Activated CD4-positive, CD25-positive, alpha-beta regulatory T cell treated with anti-CD3 and anti-CD28 coated beads, Interleukin-2, amount 50 U/mL, for 24 hours (primary cell): Measurements from ENCODE around the gene KLB.

Experiments used
- ATAC-seq, 2 donors: fragments of 150-1000 bp; cut with Tn5 transposase; one replicate each; pipeline ENCODE4 v1.10.0; 2021; ENCODE audit warnings: mild to moderate bottlenecking in 1 of 2, moderate library complexity in 1 of 2

Gene KLB

GRCh38 chr4:39427520-39428114, 20.9 kb downstream of the KLB start:
- ATAC-seq = no peak

- ATAC-seq = no peak
These were observed 23.0 kb downstream of the KLB start for GRCh38 chr4:39429476-39430334.

- ATAC-seq = no peak
These were observed 27.3 kb downstream of the KLB start for GRCh38 chr4:39433878-39434492.

GRCh38 chr4:39435659-39436563, 29.2 kb downstream of the KLB start:
- ATAC-seq = no peak

- no peak for ATAC-seq
These were observed 34.9 kb downstream of the KLB start for GRCh38 chr4:39441593-39441992.

- peak; percentile 50 to 65 for ATAC-seq
These were observed 36.3 kb downstream of the KLB start for GRCh38 chr4:39442998-39443397.

- ATAC-seq = no peak
These were observed 39.7 kb downstream of the KLB start for GRCh38 chr4:39446483-39446841.

GRCh38 chr4:39446842-39447573, 40.3 kb downstream of the KLB start:
- ATAC-seq = peak; percentile 51 to 60

GRCh38 chr4:39450618-39451017, 43.9 kb downstream of the KLB start:
- ATAC-seq = no peak

GRCh38 chr4:39451423-39452023, 44.8 kb downstream of the KLB start:
- ATAC-seq = no peak

- ATAC-seq = no peak
These were observed 45.6 kb downstream of the KLB start for GRCh38 chr4:39452153-39452859.

GRCh38 chr4:39452860-39453587, 46.3 kb downstream of the KLB start:
- no peak for ATAC-seq

- ATAC-seq = no peak
These were observed 47.0 kb downstream of the KLB start for GRCh38 chr4:39453738-39454137.

GRCh38 chr4:39455486-39455885, 48.8 kb downstream of the KLB start:
- ATAC-seq = no peak

- no peak for ATAC-seq
These were observed 50.4 kb downstream of the KLB start for GRCh38 chr4:39456946-39457763.

GRCh38 chr4:39458161-39458504, 51.4 kb downstream of the KLB start:
- ATAC-seq = peak in 1 of 2 donors; percentile 2

GRCh38 chr4:39458505-39459300, 52.0 kb downstream of the KLB start, which contains the start of the genes LIAS and RPL9:
LIAS (plus strand) TSS chr4:39459056; CDS start chr4:39459118, 62 bp downstream.
RPL9 (minus strand) TSS chr4:39458922; CDS start chr4:39458439, 483 bp downstream.
- peak; percentile 81 to 86 for ATAC-seq

- peak; percentile 35 to 75 for ATAC-seq
These were observed 58.3 kb downstream of the KLB start for GRCh38 chr4:39464886-39465501.
